Heart left ventricle (tissue), 13 donors: Measurements from ENCODE around the gene PREX1.

ENCODE experiments used
- CTCF ChIP-seq, 12 donors: fragments of 200-600 bp; sonication (generic) in 4 of 12; IDR thresholded peaks; one replicate each; pipeline versions ENCODE4 v1.5.0 to v1.8.0; 2018 to 2022; ENCODE audit warnings: antibody characterized with exemption in 12 of 12, mild to moderate bottlenecking in 5 of 12
- POLR2A ChIP-seq, 2 donors: fragments of 450-650 bp; IDR thresholded peaks; one replicate each; pipeline ENCODE4 v1.6.1; 2017; ENCODE audit warnings: antibody characterized with exemption in 2 of 2, mild to moderate bottlenecking in 2 of 2, moderate library complexity in 2 of 2
- donor health status: ischemic (EF 13 %, LVEDD 7.1; RV severe dilation, severe dysfunction).
- donor health status: DM: no; HTN: yes; CAD: no.
- donor health status: DM: no; HTN: no; CAD: no.
- donor health status: ischemic (EF 25% LVEDD 6.9; RV normal size, moderate dysfunction).
- donor health status: ischemic (EF 25% LVEDD 5.7; RV mildly dilated, moderate dysfunction).
- donor health status: ischemic (EF 35%, LVEDD 5.7; RV mildly dilated, moderate dysfunction).
- donor health status: nonischemic (EF 11% LVEDD 7.7; RV severe dilation, severe dysfunction).
- donor health status: DM: yes; HTN: yes; CAD: no.
- donor health status: PGD.
- donor health status: ischemic (EF 29% LVEDD 5.4; RV normal size, mild dysfunction).
- donor health status: nonischemic (EF 23%, LVEDD 6.1; RV moderate dilation, normal function).

- no peak for TF ChIP-seq POLR2A (IDR thresholded peaks at IDR 0.05)
- TF ChIP-seq CTCF (IDR thresholded peaks at IDR 0.05): no peak
These were observed 159.3 kb downstream of the PREX1 start for GRCh38 chr20:48668451-48668946.
